ENCODE data around the gene CCT6B. TPM values are rescaled to one million over a fixed set of nuclear protein-coding genes. Genes with fewer than 3 reads are reported as not detected.

CCT6B gene
- total and polyA plus RNA-seq, 2 of the 13 experiments (the other 11 are each of a cell fraction or from before 2014, with no cell fraction given): 0.41 to 1.4 TPM

DNA sequence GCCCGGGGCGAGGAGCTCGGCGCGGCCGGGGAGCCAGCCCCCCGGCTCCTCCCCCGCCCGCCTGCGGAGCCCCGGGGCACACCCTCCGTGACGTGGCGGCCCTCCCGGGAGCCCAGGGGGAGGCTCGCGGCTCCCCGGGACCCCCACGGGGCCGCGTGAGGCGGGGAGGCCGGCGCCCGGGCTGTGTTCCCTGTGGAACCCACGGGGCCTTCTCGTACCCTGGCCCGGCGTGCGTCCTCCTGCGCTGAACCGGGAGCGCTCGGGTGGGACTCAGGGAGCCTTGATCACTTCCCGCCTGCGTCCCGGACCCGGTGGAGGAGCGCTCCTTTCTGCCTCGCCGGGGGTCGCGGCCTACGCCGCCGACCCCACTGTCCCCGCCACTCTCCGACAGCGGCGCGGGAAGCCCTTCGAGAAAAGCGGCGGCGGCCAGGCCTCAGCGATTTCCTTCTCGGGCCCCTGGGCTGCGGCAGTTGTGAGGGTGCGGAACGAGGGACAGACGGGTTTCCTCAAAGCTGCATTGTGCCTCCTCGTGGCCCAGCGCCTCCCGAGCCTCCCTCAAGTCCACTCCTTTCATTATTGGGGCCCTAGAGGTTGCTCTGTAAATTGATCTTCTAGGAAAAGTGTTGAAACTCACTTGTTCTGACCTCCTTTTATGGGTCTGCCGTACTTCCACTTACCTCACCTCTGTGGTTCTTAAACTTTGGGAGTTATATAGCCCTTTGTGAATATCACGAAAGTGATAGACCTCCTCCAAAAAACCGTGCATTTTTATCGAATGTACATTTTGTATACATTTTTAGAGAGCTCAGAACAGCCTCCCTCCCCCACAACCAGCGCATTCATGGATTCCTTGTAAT lies 19.6 kb upstream of the CCT6B start (continued):
- TF ChIP-seq, protein P1, sequence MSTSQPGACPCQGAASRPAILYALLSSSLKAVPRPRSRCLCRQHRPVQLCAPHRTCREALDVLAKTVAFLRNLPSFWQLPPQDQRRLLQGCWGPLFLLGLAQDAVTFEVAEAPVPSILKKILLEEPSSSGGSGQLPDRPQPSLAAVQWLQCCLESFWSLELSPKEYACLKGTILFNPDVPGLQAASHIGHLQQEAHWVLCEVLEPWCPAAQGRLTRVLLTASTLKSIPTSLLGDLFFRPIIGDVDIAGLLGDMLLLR (CRISPR knock-in tag; IDR thresholded peaks at IDR 0.05): no peak
- TF ChIP-seq ZSCAN20 (CRISPR knock-in tag; IDR thresholded peaks at IDR 0.05; ENCODE audit: borderline replicate concordance): peak; percentile 67; the same call in 1 of the 2 replicates
- TF ChIP-seq SMC3 (IDR thresholded peaks at IDR 0.05; ENCODE audit: low read length): no peak; the same call in 1 of the 2 replicates
- no peak for TF ChIP-seq FOXO1 (CRISPR knock-in tag; IDR thresholded peaks at IDR 0.05)
- TF ChIP-seq, protein P2, sequence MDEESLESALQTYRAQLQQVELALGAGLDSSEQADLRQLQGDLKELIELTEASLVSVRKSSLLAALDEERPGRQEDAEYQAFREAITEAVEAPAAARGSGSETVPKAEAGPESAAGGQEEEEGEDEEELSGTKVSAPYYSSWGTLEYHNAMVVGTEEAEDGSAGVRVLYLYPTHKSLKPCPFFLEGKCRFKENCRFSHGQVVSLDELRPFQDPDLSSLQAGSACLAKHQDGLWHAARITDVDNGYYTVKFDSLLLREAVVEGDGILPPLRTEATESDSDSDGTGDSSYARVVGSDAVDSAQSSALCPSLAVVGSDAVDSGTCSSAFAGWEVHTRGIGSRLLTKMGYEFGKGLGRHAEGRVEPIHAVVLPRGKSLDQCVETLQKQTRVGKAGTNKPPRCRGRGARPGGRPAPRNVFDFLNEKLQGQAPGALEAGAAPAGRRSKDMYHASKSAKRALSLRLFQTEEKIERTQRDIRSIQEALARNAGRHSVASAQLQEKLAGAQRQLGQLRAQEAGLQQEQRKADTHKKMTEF (CRISPR knock-in tag; IDR thresholded peaks at IDR 0.05): no peak
- TF ChIP-seq HNF4G (IDR thresholded peaks at IDR 0.05; ENCODE audit: borderline replicate concordance, low read depth, low read length): no peak
- TF ChIP-seq HNF4G (CRISPR knock-in tag; IDR thresholded peaks at IDR 0.05; ENCODE audit: borderline replicate concordance, low read depth): no peak
- TF ChIP-seq MAFK (conservative IDR thresholded peaks at IDR 0.05 in 1 of 2, IDR thresholded peaks at IDR 0.05 in 1 of 2; ENCODE audit: low read length in 2 of 2): no peak
- TF ChIP-seq, protein P3, sequence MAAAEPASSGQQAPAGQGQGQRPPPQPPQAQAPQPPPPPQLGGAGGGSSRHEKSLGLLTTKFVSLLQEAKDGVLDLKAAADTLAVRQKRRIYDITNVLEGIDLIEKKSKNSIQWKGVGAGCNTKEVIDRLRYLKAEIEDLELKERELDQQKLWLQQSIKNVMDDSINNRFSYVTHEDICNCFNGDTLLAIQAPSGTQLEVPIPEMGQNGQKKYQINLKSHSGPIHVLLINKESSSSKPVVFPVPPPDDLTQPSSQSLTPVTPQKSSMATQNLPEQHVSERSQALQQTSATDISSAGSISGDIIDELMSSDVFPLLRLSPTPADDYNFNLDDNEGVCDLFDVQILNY (CRISPR knock-in tag; conservative IDR thresholded peaks at IDR 0.05): no peak
- TF ChIP-seq FOXA3 (CRISPR knock-in tag; IDR thresholded peaks at IDR 0.05): no peak
- TF ChIP-seq, protein P4, sequence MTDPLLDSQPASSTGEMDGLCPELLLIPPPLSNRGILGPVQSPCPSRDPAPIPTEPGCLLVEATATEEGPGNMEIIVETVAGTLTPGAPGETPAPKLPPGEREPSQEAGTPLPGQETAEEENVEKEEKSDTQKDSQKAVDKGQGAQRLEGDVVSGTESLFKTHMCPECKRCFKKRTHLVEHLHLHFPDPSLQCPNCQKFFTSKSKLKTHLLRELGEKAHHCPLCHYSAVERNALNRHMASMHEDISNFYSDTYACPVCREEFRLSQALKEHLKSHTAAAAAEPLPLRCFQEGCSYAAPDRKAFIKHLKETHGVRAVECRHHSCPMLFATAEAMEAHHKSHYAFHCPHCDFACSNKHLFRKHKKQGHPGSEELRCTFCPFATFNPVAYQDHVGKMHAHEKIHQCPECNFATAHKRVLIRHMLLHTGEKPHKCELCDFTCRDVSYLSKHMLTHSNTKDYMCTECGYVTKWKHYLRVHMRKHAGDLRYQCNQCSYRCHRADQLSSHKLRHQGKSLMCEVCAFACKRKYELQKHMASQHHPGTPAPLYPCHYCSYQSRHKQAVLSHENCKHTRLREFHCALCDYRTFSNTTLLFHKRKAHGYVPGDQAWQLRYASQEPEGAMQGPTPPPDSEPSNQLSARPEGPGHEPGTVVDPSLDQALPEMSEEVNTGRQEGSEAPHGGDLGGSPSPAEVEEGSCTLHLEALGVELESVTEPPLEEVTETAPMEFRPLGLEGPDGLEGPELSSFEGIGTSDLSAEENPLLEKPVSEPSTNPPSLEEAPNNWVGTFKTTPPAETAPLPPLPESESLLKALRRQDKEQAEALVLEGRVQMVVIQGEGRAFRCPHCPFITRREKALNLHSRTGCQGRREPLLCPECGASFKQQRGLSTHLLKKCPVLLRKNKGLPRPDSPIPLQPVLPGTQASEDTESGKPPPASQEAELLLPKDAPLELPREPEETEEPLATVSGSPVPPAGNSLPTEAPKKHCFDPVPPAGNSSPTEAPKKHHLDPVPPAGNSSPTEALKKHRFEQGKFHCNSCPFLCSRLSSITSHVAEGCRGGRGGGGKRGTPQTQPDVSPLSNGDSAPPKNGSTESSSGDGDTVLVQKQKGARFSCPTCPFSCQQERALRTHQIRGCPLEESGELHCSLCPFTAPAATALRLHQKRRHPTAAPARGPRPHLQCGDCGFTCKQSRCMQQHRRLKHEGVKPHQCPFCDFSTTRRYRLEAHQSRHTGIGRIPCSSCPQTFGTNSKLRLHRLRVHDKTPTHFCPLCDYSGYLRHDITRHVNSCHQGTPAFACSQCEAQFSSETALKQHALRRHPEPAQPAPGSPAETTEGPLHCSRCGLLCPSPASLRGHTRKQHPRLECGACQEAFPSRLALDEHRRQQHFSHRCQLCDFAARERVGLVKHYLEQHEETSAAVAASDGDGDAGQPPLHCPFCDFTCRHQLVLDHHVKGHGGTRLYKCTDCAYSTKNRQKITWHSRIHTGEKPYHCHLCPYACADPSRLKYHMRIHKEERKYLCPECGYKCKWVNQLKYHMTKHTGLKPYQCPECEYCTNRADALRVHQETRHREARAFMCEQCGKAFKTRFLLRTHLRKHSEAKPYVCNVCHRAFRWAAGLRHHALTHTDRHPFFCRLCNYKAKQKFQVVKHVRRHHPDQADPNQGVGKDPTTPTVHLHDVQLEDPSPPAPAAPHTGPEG (CRISPR knock-in tag; IDR thresholded peaks at IDR 0.05): no peak
- no peak for TF ChIP-seq ZNF879 (CRISPR knock-in tag; IDR thresholded peaks at IDR 0.05)
- TF ChIP-seq ELF1 (CRISPR knock-in tag; IDR thresholded peaks at IDR 0.05): no peak
- no peak for TF ChIP-seq ZFP90 (CRISPR knock-in tag; IDR thresholded peaks at IDR 0.05; ENCODE audit: borderline replicate concordance)
- TF ChIP-seq GLI4 (CRISPR knock-in tag; IDR thresholded peaks at IDR 0.05; ENCODE audit: borderline replicate concordance): no peak
- no peak for TF ChIP-seq ATRX (CRISPR knock-in tag; IDR thresholded peaks at IDR 0.05; ENCODE audit: borderline replicate concordance)
- TF ChIP-seq GABPB1 (CRISPR knock-in tag; IDR thresholded peaks at IDR 0.05): peak; percentile 57; the same call in 1 of the 2 replicates
- TF ChIP-seq FOXC1 (CRISPR knock-in tag; IDR thresholded peaks at IDR 0.05; ENCODE audit: borderline replicate concordance): no peak; the same call in 1 of the 2 replicates
- TF ChIP-seq TGIF2 (CRISPR knock-in tag; IDR thresholded peaks at IDR 0.05): peak; percentile 77
- no peak for TF ChIP-seq NFE2L2 (IDR thresholded peaks at IDR 0.05; ENCODE audit: low read length)
- TF ChIP-seq ZFP36L1 (CRISPR knock-in tag; IDR thresholded peaks at IDR 0.05): 0 out of 2 replicates have a peak, but pooled peaks have one; percentile 60
